Bronchial epithelial cell (primary cell): ENCODE data around the gene XKR7. TPM values are rescaled to one million over a fixed set of nuclear protein-coding genes. Genes with fewer than 3 reads are reported as not detected.

Source experiments
- DNase-seq: peaks from one replicate; pipeline ENCODE4 v3.0.0-alpha.2; 2010; ENCODE audit warnings: low read depth
- FAIRE-seq: peaks from 2 replicates; lab custom pipeline; 2011; peaks lifted over from hg19 to GRCh38; lab: Jason Lieb, UNC
- H3K27me3 ChIP-seq: 2 replicates; pipeline ENCODE4 v1.5.1; 2011; ENCODE audit warnings: low read length; ENCODE audit not compliant: control insufficient read depth, insufficient read depth
- H3K36me3 ChIP-seq: 2 replicates; pipeline ENCODE4 v1.5.1; 2011; ENCODE audit warnings: low read length; ENCODE audit not compliant: control insufficient read depth, insufficient read depth
- H3K4me3 ChIP-seq: 2 replicates; pipeline ENCODE4 v1.5.1; 2011; ENCODE audit warnings: mild to moderate bottlenecking, low read depth, low read length, control low read depth
- total RNA-seq: library from RNA; depleted of rRNA; stranded (reverse); fragments of >200 nt; gene quantifications from 2 replicates; pipeline ENCODE4 v1.2.1, GENCODE V29; 2014
- TF ChIP-seq, protein P1 (sequence below): IDR thresholded peaks from 2 replicates; pipeline ENCODE4 v1.5.1; 2011; ENCODE audit warnings: mild to moderate bottlenecking, moderate library complexity, low read length, control low read depth, inconsistent platforms; ENCODE audit not compliant: insufficient read depth, severe bottlenecking

XKR7 gene
- total RNA-seq, 1 donor from 2014 or later: not detected

DNA sequence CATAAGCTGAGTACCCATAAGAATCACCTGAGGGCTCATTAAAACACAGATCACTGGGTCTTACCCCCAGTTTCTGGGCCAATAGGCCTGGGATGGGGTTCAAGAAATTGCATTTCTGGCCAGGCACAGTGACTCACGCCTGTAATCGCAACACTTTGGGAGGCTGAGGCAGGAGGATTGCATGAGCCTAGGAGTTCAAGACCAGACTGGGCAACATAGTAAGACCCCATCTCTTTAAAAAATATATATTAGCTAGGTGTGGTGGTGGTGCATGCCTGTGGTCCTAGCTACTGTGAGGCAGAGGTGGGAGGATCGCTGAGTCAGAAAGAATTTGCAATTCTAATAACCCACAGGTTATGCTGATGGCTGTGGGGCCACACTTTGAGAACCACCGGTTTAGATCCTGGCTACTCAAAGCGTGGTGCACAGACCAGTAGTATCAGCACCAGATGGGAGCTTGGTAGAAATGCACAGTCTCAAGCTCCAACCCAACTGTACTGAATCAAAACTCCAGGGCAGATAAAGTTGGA is 44.3 kb downstream of the XKR7 start:
- Histone ChIP-seq H3K36me3 (no peaks in the 10 kb centered on the region), H3K27me3 (peaks cover 10% of the 10 kb centered on the region), H3K4me3 (no peak overlapping the region)
- FAIRE-seq (no peak), DNase-seq (no peak)
- TF ChIP-seq, protein P1, sequence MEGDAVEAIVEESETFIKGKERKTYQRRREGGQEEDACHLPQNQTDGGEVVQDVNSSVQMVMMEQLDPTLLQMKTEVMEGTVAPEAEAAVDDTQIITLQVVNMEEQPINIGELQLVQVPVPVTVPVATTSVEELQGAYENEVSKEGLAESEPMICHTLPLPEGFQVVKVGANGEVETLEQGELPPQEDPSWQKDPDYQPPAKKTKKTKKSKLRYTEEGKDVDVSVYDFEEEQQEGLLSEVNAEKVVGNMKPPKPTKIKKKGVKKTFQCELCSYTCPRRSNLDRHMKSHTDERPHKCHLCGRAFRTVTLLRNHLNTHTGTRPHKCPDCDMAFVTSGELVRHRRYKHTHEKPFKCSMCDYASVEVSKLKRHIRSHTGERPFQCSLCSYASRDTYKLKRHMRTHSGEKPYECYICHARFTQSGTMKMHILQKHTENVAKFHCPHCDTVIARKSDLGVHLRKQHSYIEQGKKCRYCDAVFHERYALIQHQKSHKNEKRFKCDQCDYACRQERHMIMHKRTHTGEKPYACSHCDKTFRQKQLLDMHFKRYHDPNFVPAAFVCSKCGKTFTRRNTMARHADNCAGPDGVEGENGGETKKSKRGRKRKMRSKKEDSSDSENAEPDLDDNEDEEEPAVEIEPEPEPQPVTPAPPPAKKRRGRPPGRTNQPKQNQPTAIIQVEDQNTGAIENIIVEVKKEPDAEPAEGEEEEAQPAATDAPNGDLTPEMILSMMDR: no peak

DNA sequence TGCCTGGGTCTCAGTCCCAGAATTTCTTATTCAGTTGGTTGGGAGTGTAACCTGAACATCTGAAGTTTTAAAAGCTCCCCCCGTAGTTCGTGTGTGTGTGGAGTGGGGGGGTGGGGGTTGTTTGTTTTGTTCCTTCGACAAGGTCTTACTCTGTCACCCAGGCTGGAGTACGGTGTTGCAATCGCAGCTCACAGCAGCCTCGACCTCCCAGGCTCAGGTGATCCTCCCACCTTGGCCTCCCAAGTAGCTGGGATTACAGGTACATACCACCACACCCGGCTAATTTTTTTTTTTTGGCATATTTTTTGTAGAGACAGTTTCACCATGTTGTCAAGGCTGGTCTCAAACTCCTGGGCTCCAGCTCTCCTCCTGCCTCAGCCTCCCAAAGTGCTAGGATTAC is 45.4 kb downstream of the XKR7 start:
- Histone ChIP-seq H3K27me3 (peaks cover 14% of the 10 kb centered on the region), H3K36me3 (no peaks in the 10 kb centered on the region), H3K4me3 (no peak overlapping the region)
- TF ChIP-seq, protein P1: no peak
- no peak for DNase-seq
- FAIRE-seq: no peak

DNA sequence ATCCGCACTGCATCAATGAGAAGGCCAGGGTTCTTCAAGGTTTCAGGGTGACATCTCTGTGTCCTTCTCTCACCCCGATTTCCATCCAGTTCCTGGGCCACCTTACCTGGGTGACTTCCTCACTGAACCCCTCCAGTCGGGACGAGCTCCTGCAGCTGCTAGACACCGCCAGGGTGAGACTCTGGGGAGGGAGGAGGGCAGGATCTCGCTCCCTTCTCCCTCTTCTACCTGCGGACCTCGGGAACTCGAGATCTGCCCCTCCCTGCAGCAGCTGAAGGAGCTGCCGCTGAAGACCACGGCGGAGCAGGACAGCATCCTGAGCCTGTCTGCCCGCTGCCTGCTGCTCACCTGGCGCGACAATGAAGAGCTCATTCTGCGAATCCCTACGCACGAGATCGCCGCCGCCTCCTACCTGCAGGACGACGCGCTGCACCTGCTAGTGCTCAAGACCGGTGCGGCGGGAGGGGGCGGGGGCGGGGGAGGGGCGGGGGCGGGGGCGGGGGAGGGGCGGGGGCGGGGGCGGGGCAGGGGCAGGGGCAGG is 49.8 kb downstream of the XKR7 start:
- DNase-seq (peak; percentile 39), FAIRE-seq (no peak)
- TF ChIP-seq, protein P1: peak; percentile 68
- Histone ChIP-seq H3K27me3 (peaks cover 22% of the 10 kb centered on the region), H3K4me3 (no peak overlapping the region), H3K36me3 (no peaks in the 10 kb centered on the region)

DNA sequence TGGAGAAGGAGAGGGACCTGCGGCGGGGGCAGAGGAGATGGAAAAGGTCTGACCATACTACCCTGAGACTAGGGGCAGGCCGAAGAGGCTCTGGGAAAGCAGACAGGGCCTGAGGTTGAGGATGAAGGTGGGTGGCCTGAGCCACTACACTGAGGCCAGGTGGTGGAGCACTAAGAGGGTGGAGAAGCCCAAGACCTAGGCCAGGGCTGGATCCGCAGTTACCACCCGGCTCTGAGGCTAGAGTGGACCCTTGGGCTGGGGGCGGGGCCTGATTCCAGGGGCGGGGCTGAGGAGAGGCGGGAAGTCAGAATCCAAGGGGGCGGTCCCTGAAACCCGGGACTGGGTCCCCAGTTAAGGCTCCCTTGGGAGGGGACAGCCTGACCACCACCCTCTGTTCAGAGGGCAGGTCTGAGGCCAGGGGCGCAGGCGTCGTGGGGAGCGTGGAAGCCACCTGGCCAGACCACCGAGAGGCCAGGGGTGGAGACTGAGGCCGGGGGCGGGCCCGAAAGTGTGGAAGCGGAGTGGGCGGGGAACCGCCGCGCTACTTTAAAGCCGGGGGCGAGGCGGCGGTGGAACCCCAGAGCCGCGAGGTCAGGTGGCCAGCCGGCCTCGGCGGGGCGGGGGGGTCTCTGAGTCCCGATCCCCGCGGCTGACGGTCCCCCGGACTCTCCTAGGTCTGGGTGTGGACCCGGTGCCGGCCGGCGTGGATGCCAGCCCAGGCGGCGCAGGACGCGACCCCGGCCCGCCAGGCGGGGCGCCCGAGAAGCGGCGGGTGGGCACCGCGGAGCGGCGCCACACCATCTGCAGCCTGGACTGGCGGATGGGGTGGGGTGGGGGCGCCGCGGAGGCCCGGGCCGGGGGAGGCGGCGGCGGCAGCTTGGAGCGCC is 50.6 kb downstream of the XKR7 start:
- H3K27me3 ChIP-seq: peaks cover 22% of the 10 kb centered on the region
- FAIRE-seq: no peak
- no peak for DNase-seq
- H3K4me3 ChIP-seq: peak overlapping the region; percentile 43
- H3K36me3 ChIP-seq: no peaks in the 10 kb centered on the region
- TF ChIP-seq, protein P1: no peak

DNA sequence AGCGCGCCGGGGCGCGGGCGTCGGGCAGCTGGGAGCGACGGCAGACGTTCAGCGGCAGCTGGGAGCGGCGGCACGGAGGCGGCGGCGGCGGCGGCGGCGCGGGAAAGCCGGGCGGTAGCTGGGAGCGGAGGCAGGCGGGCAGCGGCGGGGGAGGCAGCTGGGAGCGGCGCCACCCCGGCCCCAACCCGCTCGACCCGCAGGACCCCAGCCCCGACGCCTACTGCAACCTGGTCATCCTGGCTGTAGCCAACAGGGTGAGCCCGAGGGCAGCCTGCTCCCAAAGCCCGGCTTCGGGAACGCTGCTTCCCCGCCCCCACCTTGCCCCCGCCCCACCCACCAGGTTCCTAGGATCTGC is 51.2 kb downstream of the XKR7 start:
- DNase-seq: no peak
- TF ChIP-seq, protein P1: no peak
- Histone ChIP-seq H3K27me3 (peaks cover 22% of the 10 kb centered on the region), H3K36me3 (no peaks in the 10 kb centered on the region), H3K4me3 (no peak overlapping the region)
- FAIRE-seq: no peak
